GM21723 (cell line): Measurements from ENCODE around the gene AKNA.

Experiments used
- ATAC-seq: cut with Tn5 transposase; IDR thresholded peaks from one replicate; pipeline ENCODE4 v1.9.1; 2021; ENCODE audit warnings: mild to moderate bottlenecking, moderate library complexity; ENCODE audit not compliant: unreplicated experiment

The AKNA gene

DNA sequence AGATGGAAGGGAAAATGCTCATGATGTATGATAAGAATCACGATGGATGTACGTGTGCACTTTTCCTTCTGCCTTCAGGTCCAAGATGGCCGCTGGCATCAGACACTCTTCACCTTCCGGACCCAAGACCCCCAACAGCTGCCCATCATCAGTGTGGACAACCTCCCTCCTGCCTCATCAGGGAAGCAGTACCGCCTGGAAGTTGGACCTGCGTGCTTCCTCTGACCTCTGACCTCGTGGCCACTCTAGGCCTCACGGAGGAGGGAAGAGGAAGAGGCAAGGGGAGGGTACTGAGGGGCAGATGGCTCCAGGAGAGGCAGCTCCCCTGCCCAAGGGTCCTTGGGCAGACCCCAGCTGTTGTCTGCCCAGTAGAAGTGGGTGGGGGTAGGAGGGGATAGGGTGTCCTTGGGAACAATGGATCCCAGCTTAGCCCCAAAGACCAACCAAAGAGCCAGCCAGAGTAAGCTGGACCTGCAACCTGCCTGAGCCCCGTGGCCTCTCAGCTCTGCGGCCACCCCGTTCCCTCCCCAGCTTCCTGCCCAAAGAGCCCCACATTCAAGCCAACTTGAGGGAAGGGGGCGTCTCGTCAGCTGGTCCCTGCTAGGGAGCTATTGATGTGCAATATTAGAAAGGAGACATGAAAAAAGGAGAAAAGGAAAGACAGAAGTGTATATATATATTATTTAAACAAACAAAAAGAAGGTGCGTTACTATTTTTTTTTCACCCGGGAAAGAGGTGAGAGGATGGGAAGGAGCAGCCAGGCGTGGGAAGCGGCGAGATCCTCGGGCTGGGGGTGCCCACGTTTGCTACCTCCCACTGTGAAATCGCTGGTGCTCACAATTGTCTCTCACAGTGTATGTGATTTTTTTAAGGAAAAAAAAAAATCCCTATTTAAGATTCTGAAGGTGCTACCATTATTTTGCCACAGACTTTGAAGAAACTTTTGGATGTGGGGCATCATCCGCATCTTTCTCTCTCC lies 77.0 kb downstream of the AKNA start:
- ATAC-seq, result no peak

DNA sequence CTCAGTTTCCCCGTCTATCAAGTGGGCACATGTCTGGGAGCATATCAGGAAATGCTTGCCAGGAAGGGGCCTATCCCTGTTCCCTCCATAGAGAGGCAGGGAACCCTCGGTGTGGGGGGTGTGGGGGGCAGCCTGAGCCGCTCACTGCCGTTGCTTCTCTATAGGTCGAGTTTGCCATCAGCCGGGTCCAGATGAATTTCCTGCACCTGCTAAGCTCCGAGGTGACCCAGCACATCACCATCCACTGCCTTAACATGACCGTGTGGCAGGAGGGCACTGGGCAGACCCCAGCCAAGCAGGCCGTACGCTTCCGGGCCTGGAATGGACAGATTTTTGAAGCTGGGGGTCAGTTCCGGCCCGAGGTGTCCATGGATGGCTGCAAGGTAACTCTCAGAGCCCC lies 78.7 kb downstream of the AKNA start:
- no peak for ATAC-seq

- ATAC-seq, result no peak
Observed at GRCh38 chr9:114308361-114308950, 79.3 kb downstream of the AKNA start.

GRCh38 chr9:114307899-114308267 lies 79.9 kb downstream of the AKNA start:
- no peak for ATAC-seq

DNA sequence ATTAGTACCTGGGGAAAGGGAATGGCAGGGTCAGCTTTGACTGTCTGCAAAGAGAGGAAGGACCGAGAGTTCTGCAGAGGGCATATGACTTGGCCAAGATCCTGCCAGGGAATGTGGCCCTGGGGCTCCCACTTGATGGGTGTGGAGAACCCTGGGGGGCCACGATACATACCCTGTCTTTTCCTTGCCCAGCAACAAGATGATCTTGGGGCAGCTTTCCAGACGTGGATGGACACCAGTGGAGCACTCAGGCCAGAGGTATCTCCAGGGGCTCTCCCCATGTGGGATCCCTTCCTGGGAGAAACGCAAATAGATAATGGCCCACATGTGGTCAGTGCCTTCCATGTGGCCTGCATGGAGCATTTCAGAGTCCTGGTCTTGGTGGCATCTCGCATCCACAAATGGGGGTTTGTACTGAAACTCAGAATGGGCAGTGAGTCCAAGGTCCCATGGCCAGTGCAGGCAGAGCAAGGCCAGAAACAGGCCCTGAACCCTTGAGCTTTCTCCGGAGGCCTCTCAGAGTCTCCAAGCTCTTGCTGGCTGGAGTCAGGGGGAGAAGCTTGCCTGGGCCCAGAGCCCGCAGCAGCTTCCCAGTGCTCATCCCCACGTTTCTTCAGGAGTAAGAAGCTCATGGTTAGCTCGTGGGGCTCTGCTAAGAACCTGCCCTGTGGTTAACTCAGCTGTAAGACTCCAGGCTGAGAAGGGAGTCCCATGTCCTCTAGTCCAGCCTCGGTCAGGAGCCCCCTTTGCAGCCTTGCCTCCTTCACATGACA lies 83.2 kb downstream of the AKNA start:
- ATAC-seq, result no peak

GRCh38 chr9:114303977-114304376 lies 83.8 kb downstream of the AKNA start:
- no peak for ATAC-seq

- no peak for ATAC-seq
Observed at GRCh38 chr9:114303571-114303970, 84.2 kb downstream of the AKNA start.

- ATAC-seq, result no peak
Observed at GRCh38 chr9:114302727-114303126, 85.1 kb downstream of the AKNA start.

DNA sequence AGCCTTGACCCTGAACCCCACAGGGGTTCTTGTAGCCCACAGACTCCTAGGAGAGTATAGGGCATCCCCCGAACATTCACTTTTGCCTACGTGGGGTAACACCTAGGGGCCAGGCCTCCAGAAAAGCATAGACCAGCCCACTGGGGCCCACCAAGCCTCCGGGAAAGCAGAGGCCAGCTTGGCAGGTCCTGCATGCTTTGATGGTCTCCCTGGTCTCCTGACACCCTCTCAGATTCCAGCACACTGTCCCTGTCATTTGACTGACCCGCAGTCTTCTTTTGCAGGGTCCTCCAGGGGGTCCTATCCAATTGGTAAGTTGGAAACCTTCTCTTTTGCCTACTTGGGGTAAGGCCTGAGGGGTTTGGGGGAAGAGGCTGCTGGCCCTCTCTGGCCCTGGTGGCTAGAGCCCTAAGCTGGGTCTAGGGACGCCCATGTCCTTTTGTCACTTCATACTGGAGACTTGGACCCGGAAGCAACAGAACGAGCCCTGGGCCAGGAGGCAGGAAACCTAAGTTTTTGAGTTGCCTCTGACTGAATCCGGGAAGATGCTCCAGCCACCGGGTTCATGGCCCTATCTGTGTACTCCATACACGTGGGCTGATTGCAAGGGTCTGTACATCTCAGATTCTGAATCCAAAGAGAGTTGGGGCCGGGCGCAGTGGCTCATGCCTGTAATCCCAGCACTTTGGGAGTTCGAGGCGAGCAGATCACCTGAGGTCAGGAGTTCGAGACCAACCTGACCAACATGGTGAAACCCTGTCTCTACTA lies 85.8 kb downstream of the AKNA start:
- no peak for ATAC-seq

GRCh38 chr9:114300846-114301797 lies 86.7 kb downstream of the AKNA start:
- ATAC-seq, result no peak

GRCh38 chr9:114300153-114300845 lies 87.5 kb downstream of the AKNA start:
- no peak for ATAC-seq

DNA sequence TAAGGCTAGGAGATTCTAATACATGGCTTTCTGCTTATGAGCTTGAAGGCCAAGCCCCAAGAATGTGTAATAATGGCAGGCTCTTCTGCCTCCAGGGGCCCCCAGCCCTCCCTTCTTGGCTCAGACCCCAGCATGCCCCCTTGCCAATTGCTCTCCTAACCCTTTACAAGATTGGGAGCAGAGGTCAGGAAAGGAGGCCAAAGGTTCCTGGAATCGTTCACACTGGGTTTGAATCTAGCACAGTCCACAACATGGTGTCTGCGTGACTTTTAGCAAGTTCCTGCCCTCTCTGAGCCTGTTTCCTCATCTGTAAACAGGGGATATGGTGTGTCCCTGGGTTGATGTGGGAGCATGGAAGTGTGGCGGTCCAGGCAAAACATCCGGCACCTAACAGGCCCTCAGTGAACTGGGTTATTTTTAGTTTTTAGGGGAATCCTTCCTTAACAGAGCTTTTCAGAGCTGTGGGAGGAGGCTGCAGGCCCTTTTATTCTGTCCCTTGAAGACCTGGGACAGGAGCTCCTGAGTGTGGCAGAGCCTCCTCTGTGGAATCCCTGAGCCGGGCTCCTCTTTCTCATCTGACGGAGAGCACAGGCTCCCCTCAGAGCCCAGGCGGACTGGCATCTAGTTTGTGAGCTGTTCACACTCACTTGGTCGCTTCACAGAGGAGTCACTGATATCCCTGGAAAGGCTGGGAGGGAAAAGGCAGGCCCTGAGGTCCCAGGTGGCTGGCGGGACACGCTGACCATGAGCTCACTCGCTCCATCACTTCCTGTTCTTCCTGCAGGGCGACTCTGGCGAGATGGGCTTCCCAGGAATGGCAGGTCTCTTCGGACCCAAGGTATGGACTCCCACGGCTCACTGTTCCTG lies 88.3 kb downstream of the AKNA start:
- no peak for ATAC-seq

GRCh38 chr9:114296338-114296737 lies 91.4 kb downstream of the AKNA start:
- no peak for ATAC-seq

DNA sequence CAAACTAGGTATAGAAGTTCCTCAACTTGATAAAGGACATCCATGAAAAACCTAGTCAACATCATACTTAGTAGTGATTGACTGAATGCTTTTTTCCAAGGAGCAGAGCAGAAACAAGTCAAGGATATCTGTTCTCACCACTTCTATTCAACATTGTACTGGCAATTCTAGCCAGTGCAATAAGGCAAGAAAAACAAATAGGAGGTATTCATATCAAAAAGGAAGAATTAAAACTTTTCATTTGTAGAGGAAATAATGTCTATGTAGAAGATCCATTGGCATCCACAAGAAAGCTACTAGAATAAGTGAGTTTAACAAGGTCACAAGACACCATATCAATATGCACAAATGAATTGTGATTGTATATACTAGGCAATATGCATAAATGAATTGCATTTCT lies 93.1 kb downstream of the AKNA start:
- no peak for ATAC-seq

DNA sequence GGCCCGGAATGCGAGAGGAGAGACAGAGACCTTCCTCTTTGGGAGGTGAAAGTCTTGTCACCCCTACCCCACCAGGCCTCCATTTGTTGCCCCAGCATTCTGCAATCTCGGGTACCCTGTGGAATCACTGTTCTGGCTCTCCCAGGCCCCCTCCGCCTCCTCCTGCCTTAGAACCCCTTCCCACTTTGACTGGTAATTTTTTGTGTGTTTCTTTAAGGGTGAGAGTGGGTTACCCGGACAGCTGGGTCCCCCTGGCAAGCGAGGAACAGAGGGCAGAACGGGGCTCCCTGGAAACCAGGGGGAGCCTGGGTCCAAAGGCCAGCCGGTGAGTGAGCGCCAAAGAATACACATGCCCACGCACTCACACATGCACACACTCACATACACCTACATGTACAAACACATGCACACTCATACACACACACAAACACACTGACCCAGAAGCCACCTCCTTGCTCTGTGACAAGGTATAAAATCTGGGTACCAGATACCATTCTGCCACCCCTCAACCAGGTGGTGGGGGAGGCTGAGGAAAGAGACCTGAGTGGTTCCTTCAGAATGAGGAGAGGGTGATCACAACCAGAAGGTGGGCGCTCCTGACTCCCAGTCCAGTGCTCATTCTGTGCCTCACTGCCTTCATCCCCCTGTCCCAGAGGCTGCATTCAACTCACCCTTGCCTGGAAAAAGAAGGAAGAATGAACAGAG lies 95.7 kb downstream of the AKNA start:
- no peak for ATAC-seq

- no peak for ATAC-seq
Observed at GRCh38 chr9:114291064-114291474, 96.7 kb downstream of the AKNA start.

DNA sequence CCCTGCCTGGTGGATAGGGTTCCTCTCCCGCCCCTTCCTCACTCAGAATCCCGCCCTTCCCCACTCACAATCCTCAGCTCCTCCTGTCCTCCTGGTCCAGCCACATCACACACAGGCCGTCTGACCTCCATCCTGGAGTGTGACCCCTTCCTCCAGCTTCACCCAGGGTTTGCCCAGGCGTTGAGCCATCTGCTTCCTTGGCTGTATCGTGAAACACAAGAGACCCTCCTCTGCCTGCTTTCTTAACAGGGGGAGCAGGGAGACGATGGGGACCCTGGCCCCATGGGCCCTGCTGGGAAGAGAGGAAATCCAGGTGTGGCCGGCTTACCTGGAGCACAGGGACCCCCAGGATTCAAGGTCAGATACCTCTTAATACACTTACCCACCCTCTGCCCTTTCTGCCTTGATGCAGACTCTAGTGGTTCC lies 97.2 kb downstream of the AKNA start:
- ATAC-seq, result no peak
